ENCODE data around the gene PCOLCE2.

DNA sequence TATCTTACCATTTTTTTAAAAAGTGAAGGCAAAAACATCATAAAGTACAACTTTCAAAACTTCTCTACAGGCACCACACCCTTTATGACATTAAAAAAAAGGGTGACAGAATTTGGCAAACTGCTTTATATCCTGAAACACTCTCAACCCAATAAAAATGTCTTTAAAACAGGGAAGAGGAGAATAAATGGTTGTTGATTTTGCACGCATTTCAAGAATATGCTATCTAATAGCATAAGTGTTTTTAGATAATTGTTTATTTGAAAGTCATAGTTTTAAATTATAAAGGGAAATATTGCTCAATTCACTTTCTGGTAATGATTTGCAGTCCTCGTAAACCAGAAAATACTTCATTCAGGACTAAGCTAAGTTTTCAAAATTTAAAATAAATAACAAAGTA, 1.7 kb upstream of the PCOLCE2 start:
- TF ChIP-seq, protein P1, sequence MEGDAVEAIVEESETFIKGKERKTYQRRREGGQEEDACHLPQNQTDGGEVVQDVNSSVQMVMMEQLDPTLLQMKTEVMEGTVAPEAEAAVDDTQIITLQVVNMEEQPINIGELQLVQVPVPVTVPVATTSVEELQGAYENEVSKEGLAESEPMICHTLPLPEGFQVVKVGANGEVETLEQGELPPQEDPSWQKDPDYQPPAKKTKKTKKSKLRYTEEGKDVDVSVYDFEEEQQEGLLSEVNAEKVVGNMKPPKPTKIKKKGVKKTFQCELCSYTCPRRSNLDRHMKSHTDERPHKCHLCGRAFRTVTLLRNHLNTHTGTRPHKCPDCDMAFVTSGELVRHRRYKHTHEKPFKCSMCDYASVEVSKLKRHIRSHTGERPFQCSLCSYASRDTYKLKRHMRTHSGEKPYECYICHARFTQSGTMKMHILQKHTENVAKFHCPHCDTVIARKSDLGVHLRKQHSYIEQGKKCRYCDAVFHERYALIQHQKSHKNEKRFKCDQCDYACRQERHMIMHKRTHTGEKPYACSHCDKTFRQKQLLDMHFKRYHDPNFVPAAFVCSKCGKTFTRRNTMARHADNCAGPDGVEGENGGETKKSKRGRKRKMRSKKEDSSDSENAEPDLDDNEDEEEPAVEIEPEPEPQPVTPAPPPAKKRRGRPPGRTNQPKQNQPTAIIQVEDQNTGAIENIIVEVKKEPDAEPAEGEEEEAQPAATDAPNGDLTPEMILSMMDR (IDR thresholded peaks at IDR 0.05) = no peak
- TF ChIP-seq POLR2A (IDR thresholded peaks at IDR 0.05) = no peak

Data from gastroesophageal sphincter (tissue), 3 donors.